Testis (tissue), 3 donors: ENCODE data around the gene TRMT61A. TPM values are rescaled to one million over a fixed set of nuclear protein-coding genes. Genes with fewer than 3 reads are reported as not detected.

Experiments used
- DNase-seq: peaks from one replicate; pipeline ENCODE4 v3.0.0-alpha.2; 2019
- H3K27ac ChIP-seq, 2 donors: fragments of 200-600 bp; sonication (generic); one replicate each; pipeline ENCODE4 v1.5.1; 2019
- H3K27me3 ChIP-seq: fragments of 200-600 bp; sonication (generic); one replicate; pipeline ENCODE4 v1.5.1; 2019
- H3K36me3 ChIP-seq: fragments of 200-600 bp; sonication (generic); one replicate; pipeline ENCODE4 v1.5.1; 2017; ENCODE audit warnings: low read depth; ENCODE audit errors: missing control alignments
- H3K4me1 ChIP-seq: fragments of 200-600 bp; sonication (generic); one replicate; pipeline ENCODE4 v1.5.1; 2019
- H3K4me3 ChIP-seq, 2 donors: fragments of 200-600 bp; sonication (generic); one replicate each; pipeline ENCODE4 v1.5.1; 2017 to 2019
- H3K9me3 ChIP-seq: fragments of 200-600 bp; sonication (generic); one replicate; pipeline ENCODE4 v1.5.1; 2017
- POLR2A ChIP-seq: fragments of 450-650 bp; IDR thresholded peaks from one replicate; pipeline ENCODE4 v1.6.1; 2017; ENCODE audit warnings: antibody characterized with exemption, mild to moderate bottlenecking, moderate library complexity
- WGBS, 2 donors: methylation state at CpG; one replicate each; pipeline ENCODE4 v1.1.5; 2018; 5-methylcytosine and 5-hydroxymethylcytosine counted together
- intact Hi-C: fragments of 100-400 bp; cut with DNase I; formaldehyde crosslinking; loops from one replicate; pipeline ENCODE4 v1.15.1; 2023; ENCODE audit warnings: low total_unique reads
- polyA plus RNA-seq: library from polyadenylated mRNA; stranded (reverse); fragments of 350-450 nt; fragmentation: Illumina TruSeq; extraction: RNeasy Lipid Tissue Mini Kit (QIAGEN cat#74804); gene quantifications from one replicate; pipeline ENCODE4 v1.2.3, GENCODE V29; 2014; ENCODE audit warnings: low read depth, low replicate concordance; ENCODE audit not compliant: insufficient read depth
- small RNA-seq, 2 donors: library from RNA; depleted of rRNA; stranded (forward); fragments of <200 nt; gene quantifications; one replicate each; pipeline ENCODE3, GENCODE V24; 2016
- total RNA-seq, 2 donors: library from RNA; depleted of rRNA; stranded (reverse); fragments of >200 nt; gene quantifications; one replicate each; pipeline ENCODE4 v1.2.3, GENCODE V29; 2016
- TF ChIP-seq, protein P1 (sequence below), 3 experiments: fragments of 450-650 bp in 2 of 3; fragments of 200-600 bp in 1 of 3; sonication (generic) in 1 of 3; IDR thresholded peaks; one replicate each; pipeline ENCODE4 v1.5.1; 2016 to 2019; ENCODE audit warnings: antibody characterized with exemption in 3 of 3, mild to moderate bottlenecking in 2 of 3, moderate library complexity in 1 of 3

TRMT61A gene
- total and polyA plus RNA-seq, 3 donors from 2014 or later = 12.1 to 29.8 (median 19.1) TPM

DNA sequence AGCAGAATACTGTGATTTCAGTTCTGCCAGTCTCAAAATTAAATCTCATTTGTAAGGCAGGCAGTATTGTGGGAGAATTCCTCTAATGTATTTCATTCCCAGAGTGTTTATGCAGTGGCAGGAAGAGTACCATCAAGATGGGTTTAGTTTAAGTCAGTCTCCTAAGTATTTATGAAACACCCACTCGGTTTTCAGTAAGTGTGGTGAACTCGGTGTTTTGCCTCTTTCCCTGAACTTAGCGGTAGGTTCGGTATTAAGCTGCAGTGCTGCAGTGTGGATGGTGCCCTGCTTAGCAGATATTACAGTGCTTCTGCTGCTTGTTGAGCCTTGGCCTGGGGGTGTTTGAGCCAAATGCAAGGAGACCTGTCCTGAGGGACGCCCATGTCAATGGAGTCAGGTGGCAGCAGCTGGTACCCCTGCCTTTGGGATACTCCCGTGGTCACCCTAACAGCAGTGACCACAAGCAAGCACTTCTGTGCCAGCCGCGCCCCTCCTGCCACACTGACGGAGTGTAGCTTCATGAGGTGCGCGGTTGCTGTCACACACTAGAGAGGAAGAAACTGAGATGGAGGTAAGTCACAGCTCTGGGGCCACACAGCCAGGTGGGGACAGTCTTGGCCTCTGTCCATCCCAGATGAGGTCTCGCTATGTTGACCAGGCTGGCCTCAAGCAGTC is 49.5 kb downstream of the TRMT61A start:
- H3K36me3 ChIP-seq = no peaks in the 10 kb centered on the region
- H3K27me3 ChIP-seq = no peaks in the 10 kb centered on the region
- no peak overlapping the region for H3K4me3 ChIP-seq
- 91 to 92% methylated on average over 12 of the region's 12 CpGs for WGBS, 2 donors
- DNase-seq = no peak
- TF ChIP-seq POLR2A = no peak
- TF ChIP-seq, protein P1, sequence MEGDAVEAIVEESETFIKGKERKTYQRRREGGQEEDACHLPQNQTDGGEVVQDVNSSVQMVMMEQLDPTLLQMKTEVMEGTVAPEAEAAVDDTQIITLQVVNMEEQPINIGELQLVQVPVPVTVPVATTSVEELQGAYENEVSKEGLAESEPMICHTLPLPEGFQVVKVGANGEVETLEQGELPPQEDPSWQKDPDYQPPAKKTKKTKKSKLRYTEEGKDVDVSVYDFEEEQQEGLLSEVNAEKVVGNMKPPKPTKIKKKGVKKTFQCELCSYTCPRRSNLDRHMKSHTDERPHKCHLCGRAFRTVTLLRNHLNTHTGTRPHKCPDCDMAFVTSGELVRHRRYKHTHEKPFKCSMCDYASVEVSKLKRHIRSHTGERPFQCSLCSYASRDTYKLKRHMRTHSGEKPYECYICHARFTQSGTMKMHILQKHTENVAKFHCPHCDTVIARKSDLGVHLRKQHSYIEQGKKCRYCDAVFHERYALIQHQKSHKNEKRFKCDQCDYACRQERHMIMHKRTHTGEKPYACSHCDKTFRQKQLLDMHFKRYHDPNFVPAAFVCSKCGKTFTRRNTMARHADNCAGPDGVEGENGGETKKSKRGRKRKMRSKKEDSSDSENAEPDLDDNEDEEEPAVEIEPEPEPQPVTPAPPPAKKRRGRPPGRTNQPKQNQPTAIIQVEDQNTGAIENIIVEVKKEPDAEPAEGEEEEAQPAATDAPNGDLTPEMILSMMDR (IDR thresholded peaks at IDR 0.05) = no peak
- H3K9me3 ChIP-seq = no peaks in the 10 kb centered on the region
- H3K27ac ChIP-seq = no peak overlapping the region
- peaks cover 12% of the 10 kb centered on the region for H3K4me1 ChIP-seq
- intact Hi-C loops = no loop called here

DNA sequence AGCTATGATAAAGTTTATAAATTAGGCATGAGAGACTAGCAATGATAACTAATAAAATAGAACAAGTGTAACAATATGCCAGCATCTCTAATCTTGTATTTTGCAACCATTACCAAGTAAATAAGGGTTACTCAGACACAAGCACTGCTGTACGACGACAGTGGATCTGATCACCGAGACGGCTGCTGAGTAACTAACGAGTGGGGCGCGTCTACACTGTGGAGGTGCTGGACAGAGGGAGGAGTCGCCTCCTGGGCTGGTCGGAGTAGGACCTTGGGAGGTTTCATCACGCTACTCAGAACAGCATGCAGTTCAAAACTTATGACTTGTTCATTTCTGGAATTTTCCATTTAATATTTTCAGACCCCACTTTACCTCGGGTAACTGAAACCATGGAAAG is 52.2 kb downstream of the TRMT61A start:
- intact Hi-C loops = no loop called here
- Histone ChIP-seq H3K27ac (no peak overlapping the region), H3K9me3 (no peaks in the 10 kb centered on the region), H3K4me3 (no peak overlapping the region), H3K27me3 (no peaks in the 10 kb centered on the region), H3K36me3 (no peaks in the 10 kb centered on the region), H3K4me1 (peaks cover 10% of the 10 kb centered on the region)
- WGBS, 2 donors = 81 to 82% methylated on average over 11 of the region's 11 CpGs
- no peak for TF ChIP-seq POLR2A
- TF ChIP-seq, protein P1 (IDR thresholded peaks at IDR 0.05) = no peak
- no peak for DNase-seq

DNA sequence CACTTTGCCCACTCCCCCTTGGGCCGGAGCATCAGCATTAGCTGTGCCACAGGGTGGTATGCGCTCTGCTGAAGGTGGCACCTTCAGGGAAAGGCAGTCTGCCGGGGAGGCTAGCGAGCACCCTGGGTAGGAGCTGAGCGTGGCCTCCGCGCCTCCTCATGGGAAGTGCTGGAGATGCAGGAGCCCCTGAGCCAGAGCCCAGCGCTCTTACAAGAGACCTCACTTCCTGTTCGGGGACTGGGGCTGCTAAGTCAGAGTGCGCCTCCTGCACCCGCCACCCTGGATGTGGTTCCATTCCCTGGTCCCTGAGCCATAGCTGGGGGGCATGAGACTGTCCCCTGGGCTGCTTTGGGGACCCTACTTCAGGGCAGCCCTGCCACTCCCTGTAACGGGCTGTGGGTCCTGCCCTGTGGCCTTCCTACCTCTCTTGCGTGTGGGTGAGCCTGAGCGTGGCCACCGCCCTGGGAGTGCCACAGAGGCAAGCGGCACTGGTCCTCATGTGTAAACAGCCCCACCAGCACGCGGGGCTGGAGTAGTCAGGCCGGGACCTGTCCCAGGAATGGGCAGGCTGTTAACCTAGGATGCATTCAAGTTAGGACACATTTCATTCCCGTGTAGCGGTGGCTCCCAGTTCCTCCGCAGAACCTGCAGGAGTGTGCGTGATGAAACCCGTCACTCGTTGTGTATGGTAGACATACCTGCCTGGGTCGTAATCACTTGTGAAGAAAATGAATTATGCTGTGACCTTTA is 53.1 kb downstream of the TRMT61A start:
- no peak for TF ChIP-seq POLR2A
- TF ChIP-seq, protein P1 (IDR thresholded peaks at IDR 0.05) = no peak
- no peak overlapping the region for H3K27ac ChIP-seq

DNA sequence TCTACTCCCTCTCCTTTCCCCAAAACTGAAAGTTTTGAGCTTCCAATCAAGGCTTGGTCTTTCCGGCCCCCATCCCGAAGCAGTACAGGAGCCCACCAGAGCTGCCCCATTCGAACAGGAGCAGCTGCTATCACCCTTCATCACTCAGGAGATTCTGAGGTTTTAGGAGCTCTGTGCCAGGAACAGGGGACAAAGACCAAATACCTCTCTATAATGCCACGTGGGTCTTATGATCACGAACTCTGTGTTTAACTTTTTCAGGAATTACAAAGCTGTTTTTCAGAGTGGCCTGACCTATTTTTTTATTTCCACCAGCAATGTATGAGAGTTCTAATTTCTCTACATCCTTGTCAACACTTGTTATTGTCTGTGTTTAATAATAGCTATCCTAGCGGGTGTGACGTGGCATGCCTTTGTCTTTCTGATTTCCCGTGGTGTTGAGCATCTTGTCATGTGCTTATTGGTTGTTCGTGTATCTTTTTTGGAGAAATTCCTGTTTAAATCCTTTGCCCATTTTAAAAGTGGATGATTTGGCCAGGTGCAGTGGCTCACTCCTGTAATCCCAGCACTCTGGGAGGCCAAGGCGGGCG is 55.4 kb downstream of the TRMT61A start:
- no peak overlapping the region for H3K27ac ChIP-seq
- no peak for DNase-seq
- 85 to 94% methylated on average over 11 of the region's 11 CpGs for WGBS, 2 donors
- H3K9me3 ChIP-seq = no peaks in the 10 kb centered on the region
- H3K4me3 ChIP-seq = no peak overlapping the region
- no peak for TF ChIP-seq POLR2A
- TF ChIP-seq, protein P1 (IDR thresholded peaks at IDR 0.05) = no peak
- H3K36me3 ChIP-seq = no peaks in the 10 kb centered on the region
- no peaks in the 10 kb centered on the region for H3K27me3 ChIP-seq
- H3K4me1 ChIP-seq = no peaks in the 10 kb centered on the region
- intact Hi-C loops = no loop called here

More for the DNA sequence above, 53.1 kb downstream of the TRMT61A start:
- H3K27me3 ChIP-seq = no peaks in the 10 kb centered on the region
- no peak overlapping the region for H3K4me3 ChIP-seq
- DNase-seq = no peak
- no peaks in the 10 kb centered on the region for H3K9me3 ChIP-seq
- intact Hi-C loops = no loop called here
- H3K4me1 ChIP-seq = peaks cover under 1% of the 10 kb centered on the region
- WGBS, 2 donors = 93 to 95% methylated on average over 19 to 26 of the region's 26 CpGs
- no peaks in the 10 kb centered on the region for H3K36me3 ChIP-seq

Small RNA genes lying within 50 kb of the gene (small RNA-seq; reads per million reads assigned to genes)
- gene RNU4-68P = 0 to 0.09 reads per million in 2 donors
- 0 reads per million in 2 donors for gene RNU7-160P

Other genes starting within 250 kb of the TRMT61A start
- 100 to 1,000 TPM; 308 to 309 TPM for gene EIF5, start 195.0 kb upstream of the TRMT61A start, total RNA-seq
- 366 TPM for gene EIF5, start 195.0 kb upstream of the TRMT61A start, polyA plus RNA-seq
- 100 to 1,000 TPM; 172 to 198 TPM for gene MARK3, start 143.8 kb upstream of the TRMT61A start, total RNA-seq
- 93.9 TPM for gene MARK3, start 143.8 kb upstream of the TRMT61A start, polyA plus RNA-seq
- 1,000 to 10,000 TPM; 1,148 to 1,322 TPM for gene CKB, start 6.4 kb upstream of the TRMT61A start, total RNA-seq
- 504 TPM for gene CKB, start 6.4 kb upstream of the TRMT61A start, polyA plus RNA-seq
- gene BAG5, start 33.5 kb downstream of the TRMT61A start, total RNA-seq = 100 to 1,000 TPM in 1 of 2 donors, 10 to 100 TPM in 1; 63.4 to 124 TPM
- 202 TPM for gene BAG5, start 33.5 kb downstream of the TRMT61A start, polyA plus RNA-seq
- 10 to 100 TPM; 28.9 to 68.7 TPM for gene COA8, start 33.8 kb downstream of the TRMT61A start, total RNA-seq
- gene COA8, start 33.8 kb downstream of the TRMT61A start, polyA plus RNA-seq = 152 TPM
- 100 to 1,000 TPM; 379 to 473 TPM for gene KLC1, start 100.0 kb downstream of the TRMT61A start, total RNA-seq
- gene KLC1, start 100.0 kb downstream of the TRMT61A start, polyA plus RNA-seq = 92.9 TPM
- 10 to 100 TPM; 40.3 to 41.1 TPM for gene XRCC3, start 186.3 kb downstream of the TRMT61A start, total RNA-seq
- gene XRCC3, start 186.3 kb downstream of the TRMT61A start, polyA plus RNA-seq = 16.6 TPM
- gene ZFYVE21, start 186.6 kb downstream of the TRMT61A start, total RNA-seq = 100 to 1,000 TPM; 194 to 251 TPM
- 86.4 TPM for gene ZFYVE21, start 186.6 kb downstream of the TRMT61A start, polyA plus RNA-seq